ENCODE measurements around the gene PARP1. TPM values are rescaled to one million over a fixed set of nuclear protein-coding genes. Genes with fewer than 3 reads are reported as not detected.

Gene PARP1
- polyA plus RNA-seq, 12 donors, result 81.7 to 112 (median 99.6) TPM; not detected in 1

DNA sequence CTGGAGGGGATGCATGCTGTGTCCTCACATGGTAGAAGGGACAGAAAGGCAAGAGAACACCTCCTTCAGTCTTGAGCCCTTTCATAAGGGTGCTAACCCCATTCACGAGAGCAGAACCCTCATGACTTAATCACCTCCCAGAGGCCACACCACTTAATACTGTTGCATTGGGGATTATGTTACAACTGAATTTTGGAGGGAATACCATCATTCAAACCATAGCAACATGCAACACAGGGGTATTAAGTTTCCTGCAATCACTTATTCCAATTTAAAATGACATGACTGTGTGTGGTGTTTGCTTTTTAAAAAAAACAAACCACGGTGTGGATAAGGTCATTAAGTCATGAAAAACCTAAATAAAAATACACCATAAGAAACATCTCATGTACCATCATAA is 95.8 kb downstream of the PARP1 start:
- no peak for DNase-seq

DNA sequence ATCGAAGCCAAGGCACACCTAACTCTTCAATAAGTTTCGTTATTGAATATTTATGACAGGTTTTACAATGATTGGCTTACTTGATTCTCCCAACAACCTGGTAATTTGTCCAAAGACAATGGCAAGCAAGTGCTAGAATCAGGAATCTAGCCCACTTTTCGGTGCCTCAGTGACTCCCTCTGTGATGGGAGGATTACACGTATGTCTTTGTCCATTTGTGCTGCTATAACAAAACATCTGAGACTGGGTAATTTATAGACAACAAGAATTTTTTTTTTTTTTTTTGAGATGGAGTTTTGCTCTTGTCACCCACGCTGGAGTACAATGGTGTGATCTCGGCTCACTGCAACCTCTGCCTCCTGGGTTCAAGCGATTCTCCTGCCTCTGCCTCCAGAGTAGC is 96.5 kb downstream of the PARP1 start:
- DNase-seq, result no peak

Other genes with a start within 250 kb of the PARP1 start
- gene ACBD3, start 221.4 kb downstream of the PARP1 start, polyA plus RNA-seq (ENCODE audit: insufficient read length in 12 of 12), result 10 to 100 TPM in 11 of 12 donors, not detected in 1; 47.4 to 65.4 (median 53.9) TPM
- gene MIXL1, start 184.4 kb downstream of the PARP1 start, polyA plus RNA-seq (ENCODE audit: insufficient read length in 12 of 12), result under 1 TPM in 10 of 12 donors, not detected in 2; 0.23 to 0.94 (median 0.54) TPM
- 1 to 10 TPM in 10 of 12 donors, not detected in 2; 6.6 to 9.2 (median 8.5) TPM for gene LIN9, start 98.9 kb downstream of the PARP1 start, polyA plus RNA-seq (ENCODE audit: insufficient read length in 12 of 12)
- gene STUM, start 140.7 kb upstream of the PARP1 start, polyA plus RNA-seq (ENCODE audit: insufficient read length in 12 of 12), result 10 to 100 TPM in 7 of 12 donors, 1 to 10 TPM in 4, not detected in 1; 6.2 to 19.8 (median 12.9) TPM